ENCODE data around the gene RNASE11.
A peak's percentile ranks its signal among the peaks of the same experiment; 100 is the strongest.

RNASE11 gene

DNA sequence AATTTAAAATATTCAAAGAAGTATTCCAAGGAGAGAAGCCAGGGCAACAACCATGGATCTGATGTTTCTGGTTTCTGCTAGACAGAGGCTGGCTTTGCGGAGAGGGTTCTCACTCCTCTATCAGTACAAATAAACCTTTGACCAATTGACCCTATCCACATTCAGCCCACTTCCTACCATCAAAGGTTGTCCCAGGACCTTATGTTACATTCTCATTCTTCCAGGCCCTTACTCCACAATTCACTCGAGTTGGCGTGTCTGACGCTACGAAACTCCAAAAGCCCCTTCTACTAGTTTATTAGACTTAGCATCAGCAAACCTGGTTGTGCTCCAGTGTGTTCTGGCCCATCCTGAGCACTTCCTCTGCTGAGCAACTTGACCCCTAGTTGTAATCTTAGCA is 28.2 kb upstream of the RNASE11 start:
- TF ChIP-seq, protein P1, sequence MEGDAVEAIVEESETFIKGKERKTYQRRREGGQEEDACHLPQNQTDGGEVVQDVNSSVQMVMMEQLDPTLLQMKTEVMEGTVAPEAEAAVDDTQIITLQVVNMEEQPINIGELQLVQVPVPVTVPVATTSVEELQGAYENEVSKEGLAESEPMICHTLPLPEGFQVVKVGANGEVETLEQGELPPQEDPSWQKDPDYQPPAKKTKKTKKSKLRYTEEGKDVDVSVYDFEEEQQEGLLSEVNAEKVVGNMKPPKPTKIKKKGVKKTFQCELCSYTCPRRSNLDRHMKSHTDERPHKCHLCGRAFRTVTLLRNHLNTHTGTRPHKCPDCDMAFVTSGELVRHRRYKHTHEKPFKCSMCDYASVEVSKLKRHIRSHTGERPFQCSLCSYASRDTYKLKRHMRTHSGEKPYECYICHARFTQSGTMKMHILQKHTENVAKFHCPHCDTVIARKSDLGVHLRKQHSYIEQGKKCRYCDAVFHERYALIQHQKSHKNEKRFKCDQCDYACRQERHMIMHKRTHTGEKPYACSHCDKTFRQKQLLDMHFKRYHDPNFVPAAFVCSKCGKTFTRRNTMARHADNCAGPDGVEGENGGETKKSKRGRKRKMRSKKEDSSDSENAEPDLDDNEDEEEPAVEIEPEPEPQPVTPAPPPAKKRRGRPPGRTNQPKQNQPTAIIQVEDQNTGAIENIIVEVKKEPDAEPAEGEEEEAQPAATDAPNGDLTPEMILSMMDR (IDR thresholded peaks at IDR 0.05) = no peak
- Mint-ChIP-seq H3K9me3 (no peaks in the 10 kb centered on the region), H3K27me3 (ENCODE audit: low read depth, poor library complexity) (peaks cover 3% of the 10 kb centered on the region), H3K27ac (peak overlapping the region; percentile 59), H3K36me3 (ENCODE audit: low read depth) (no peaks in the 10 kb centered on the region), H3K4me1 (peaks cover 8% of the 10 kb centered on the region), H3K4me3 (peak overlapping the region; percentile 45)
- no peak for DNase-seq

DNA sequence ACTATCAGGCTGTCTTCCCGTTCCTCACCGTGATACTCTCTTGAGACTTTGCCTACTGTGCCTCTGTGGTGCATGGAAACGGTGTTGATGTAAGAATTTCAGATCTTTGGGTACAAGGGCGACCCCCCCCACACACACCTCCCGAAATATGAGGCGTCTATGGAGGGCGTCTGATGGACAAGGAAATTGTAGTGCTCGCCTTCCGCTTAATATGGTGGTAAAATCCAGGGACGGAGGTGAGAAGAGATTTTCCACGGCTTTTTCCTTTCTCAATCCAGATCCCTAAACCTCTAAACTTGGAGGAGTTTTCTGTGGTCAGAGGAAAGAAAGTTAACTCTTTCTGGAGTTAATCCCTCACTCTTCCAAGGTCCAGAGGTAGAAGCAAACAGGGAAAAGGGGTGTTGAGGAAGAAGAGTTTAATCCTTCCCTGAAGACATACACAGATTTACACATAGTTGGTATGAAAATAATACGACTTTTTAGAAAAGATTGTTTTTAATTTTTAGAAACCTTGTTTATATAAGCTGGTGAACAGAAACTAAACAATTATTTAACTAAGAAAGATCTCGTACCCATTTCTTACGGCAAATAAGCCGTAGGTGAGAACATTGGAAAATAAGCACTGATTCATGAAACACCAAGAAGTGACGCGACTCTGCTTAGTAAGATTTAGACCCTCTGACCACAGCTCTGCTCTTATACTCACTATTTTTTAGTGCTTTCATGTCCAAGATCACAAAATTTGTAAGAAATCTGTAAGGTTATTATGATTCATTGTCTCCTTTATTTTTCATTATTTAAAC is 26.4 kb upstream of the RNASE11 start:
- Mint-ChIP-seq H3K4me1 (peaks cover 8% of the 10 kb centered on the region), H3K4me3 (no peak overlapping the region), H3K27me3 (ENCODE audit: low read depth, poor library complexity) (no peaks in the 10 kb centered on the region), H3K9me3 (no peaks in the 10 kb centered on the region), H3K36me3 (ENCODE audit: low read depth) (no peaks in the 10 kb centered on the region), H3K27ac (no peak overlapping the region)
- TF ChIP-seq, protein P1 (IDR thresholded peaks at IDR 0.05) = no peak
- DNase-seq = peak; percentile 50

DNA sequence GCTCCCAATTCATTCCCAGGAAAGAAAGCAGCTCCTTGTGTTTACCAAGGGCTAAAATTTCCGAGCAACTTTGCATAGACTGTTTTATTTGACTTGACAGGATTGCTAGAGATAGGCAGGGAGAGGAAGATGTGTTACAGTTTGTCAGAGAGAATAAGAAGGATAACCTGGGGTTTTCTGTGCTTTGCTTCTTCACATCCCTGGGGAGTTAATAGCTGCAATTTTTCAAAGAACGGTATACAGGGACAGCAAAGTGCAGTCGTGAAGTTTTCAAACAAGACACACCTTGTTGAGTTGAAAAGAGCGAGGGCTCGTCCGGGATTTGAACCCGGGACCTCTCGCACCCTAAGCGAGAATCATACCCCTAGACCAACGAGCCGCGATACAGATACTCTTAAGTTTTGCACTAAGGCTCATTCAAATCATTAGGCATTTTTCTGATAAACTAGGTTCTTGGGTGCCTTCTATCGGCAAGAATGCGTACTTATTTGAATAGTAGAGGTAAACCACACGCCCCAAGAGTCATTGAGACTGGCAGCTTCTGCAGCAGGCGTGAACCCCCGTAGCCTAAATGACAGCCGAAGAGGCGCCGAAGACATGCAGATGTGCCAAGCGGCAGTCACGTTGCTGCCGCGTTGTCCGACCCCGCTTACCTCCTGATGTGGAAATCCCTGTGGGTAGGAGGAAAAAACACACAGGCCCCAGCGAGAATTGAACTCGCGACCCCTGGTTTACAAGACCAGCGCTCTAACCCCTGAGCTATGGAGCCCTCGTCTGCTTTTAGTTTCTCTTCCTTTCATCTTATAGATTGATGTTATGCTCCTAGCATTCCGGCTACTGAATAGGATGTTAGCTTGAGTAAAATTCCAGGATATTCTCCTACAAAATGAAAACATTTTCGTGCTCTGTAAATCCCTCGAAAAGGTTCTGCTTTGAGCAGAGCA is 25.6 kb upstream of the RNASE11 start:
- peaks cover 8% of the 10 kb centered on the region for H3K4me1 Mint-ChIP-seq
- H3K36me3 Mint-ChIP-seq (ENCODE audit: low read depth) = no peaks in the 10 kb centered on the region
- DNase-seq = peak; percentile 78
- H3K27me3 Mint-ChIP-seq (ENCODE audit: low read depth, poor library complexity) = no peaks in the 10 kb centered on the region
- H3K9me3 Mint-ChIP-seq = no peaks in the 10 kb centered on the region
- no peak overlapping the region for H3K27ac Mint-ChIP-seq
- TF ChIP-seq, protein P1 (IDR thresholded peaks at IDR 0.05) = peak; percentile 67
- no peak overlapping the region for H3K4me3 Mint-ChIP-seq

DNA sequence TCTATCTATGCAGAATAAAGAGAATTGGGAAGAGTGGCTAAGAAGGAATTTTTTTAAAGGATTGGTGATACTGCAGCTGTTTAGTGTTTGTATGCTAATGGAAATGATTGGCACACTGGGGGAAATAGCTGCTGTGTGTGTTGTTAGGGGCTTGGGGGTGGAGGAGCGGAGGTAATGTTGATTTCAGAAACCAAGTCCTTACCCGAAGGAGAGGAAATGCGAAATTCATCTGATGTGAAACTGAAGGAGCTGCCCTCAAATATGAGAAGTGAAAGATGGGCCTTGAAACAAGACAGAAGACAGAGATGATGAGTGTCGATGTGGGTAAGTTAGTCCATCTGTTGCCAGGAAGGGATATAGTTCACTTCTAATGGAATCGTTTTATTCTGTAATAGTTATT is 24.6 kb upstream of the RNASE11 start:
- H3K27me3 Mint-ChIP-seq (ENCODE audit: low read depth, poor library complexity) = peaks cover under 1% of the 10 kb centered on the region
- TF ChIP-seq, protein P1 (IDR thresholded peaks at IDR 0.05) = no peak
- peaks cover 8% of the 10 kb centered on the region for H3K4me1 Mint-ChIP-seq
- H3K4me3 Mint-ChIP-seq = no peak overlapping the region
- H3K36me3 Mint-ChIP-seq (ENCODE audit: low read depth) = no peaks in the 10 kb centered on the region
- H3K9me3 Mint-ChIP-seq = no peaks in the 10 kb centered on the region
- no peak overlapping the region for H3K27ac Mint-ChIP-seq
- DNase-seq = no peak

DNA sequence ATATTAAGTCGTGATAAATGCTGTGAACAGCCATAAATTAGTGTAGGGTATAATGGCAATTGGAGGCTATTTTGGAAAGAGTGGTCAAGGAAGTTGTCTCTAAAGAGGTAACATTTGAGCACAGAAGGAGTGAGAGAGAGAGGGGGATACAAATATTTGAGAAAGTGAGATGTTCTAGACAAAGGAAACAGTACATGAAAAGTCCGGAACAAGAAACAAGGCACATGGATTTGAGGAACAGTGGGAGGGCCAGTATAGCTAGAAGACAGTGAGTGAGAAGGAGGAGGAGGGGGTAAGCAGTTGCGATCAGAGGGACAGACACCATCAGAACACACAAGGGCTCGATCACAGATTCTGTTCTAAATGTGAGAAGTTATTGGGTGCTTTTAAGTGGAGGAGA is 23.5 kb upstream of the RNASE11 start:
- Mint-ChIP-seq H3K27ac (no peak overlapping the region), H3K27me3 (ENCODE audit: low read depth, poor library complexity) (peaks cover 6% of the 10 kb centered on the region), H3K36me3 (ENCODE audit: low read depth) (no peaks in the 10 kb centered on the region), H3K9me3 (no peaks in the 10 kb centered on the region), H3K4me3 (no peak overlapping the region), H3K4me1 (peaks cover 5% of the 10 kb centered on the region)
- DNase-seq = no peak
- TF ChIP-seq, protein P1 (IDR thresholded peaks at IDR 0.05) = no peak

All from nephron progenitor cell (in vitro differentiated cells).